ENCODE measurements around the gene SERHL2.
"Not testable (repeated sequence)": the region's sequence is repeated elsewhere in the genome, so short reads cannot be mapped to it uniquely, and the experiment has no call there.

DNA sequence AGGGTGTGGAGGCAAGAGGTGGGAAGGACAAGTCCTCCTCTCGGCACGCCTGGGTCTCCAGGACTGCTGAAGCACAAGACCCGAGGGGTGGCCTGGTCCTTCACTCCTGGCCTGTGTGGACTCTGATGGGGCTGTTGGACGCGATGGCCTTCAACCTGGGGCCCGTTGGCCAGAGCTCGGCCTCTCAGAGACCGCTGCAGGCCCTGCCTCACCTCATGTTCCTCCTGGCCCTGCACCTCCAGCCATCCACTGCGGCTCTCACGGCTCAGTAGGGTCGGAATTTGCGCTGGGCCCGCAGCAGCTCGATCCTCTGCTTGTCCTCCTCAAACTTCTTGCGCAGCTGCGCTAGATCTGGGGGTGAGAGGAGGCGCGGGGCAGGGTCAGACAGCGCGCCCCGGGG, 20.7 kb downstream of the SERHL2 start:
- not testable (repeated sequence) for TF ChIP-seq POLR2A (IDR thresholded peaks at IDR 0.05)
- TF ChIP-seq, protein P1, sequence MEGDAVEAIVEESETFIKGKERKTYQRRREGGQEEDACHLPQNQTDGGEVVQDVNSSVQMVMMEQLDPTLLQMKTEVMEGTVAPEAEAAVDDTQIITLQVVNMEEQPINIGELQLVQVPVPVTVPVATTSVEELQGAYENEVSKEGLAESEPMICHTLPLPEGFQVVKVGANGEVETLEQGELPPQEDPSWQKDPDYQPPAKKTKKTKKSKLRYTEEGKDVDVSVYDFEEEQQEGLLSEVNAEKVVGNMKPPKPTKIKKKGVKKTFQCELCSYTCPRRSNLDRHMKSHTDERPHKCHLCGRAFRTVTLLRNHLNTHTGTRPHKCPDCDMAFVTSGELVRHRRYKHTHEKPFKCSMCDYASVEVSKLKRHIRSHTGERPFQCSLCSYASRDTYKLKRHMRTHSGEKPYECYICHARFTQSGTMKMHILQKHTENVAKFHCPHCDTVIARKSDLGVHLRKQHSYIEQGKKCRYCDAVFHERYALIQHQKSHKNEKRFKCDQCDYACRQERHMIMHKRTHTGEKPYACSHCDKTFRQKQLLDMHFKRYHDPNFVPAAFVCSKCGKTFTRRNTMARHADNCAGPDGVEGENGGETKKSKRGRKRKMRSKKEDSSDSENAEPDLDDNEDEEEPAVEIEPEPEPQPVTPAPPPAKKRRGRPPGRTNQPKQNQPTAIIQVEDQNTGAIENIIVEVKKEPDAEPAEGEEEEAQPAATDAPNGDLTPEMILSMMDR (IDR thresholded peaks at IDR 0.05 in 4 of 5, conservative IDR thresholded peaks at IDR 0.05 in 1 of 5) = not testable (repeated sequence)
